ENCODE results near the gene IBA57.

DNA sequence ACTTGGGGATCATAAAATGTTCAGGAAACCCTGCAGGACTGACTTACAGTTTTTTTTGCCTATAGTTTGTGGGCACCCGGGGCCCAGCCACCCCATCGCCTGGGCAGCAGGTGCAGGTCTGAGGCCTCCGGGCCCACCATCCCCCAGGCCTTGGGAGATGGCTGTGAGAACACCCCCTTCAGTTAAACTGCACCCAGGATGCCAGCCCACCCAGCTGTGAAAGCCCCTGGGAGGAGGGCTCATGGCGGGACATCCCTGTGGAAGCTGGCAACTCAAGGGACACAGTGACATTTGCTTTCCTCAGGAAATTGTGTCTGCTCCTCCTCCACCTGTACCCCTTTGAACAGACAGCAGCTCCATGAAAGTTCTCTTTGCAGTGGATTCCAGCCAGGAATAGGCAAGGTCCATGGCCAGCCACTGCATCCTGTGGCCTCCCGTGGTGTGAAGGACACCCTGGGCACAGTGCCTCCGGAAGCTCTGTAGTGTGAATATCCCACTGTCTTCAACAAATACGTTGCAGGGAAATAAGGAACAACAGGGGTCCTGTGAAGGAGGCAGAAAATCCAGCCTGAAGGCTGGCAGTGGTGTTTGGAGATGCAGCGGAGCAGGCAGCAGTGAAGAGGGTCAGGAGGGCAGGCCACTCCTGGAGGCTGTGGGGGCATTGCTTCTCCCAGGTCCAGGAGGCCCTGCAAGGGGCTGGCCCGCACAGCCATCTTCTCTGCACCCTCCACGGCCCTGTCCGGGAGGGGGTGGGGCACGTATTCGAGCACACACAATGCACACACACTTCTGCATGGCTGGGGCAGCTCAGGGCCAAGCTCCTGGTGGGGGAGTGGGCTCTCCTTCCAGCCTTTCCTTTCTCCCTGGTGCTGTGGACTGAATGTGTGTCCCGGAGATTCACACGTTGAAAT, 40.2 kb downstream of the IBA57 start:
- TF ChIP-seq, protein P1, sequence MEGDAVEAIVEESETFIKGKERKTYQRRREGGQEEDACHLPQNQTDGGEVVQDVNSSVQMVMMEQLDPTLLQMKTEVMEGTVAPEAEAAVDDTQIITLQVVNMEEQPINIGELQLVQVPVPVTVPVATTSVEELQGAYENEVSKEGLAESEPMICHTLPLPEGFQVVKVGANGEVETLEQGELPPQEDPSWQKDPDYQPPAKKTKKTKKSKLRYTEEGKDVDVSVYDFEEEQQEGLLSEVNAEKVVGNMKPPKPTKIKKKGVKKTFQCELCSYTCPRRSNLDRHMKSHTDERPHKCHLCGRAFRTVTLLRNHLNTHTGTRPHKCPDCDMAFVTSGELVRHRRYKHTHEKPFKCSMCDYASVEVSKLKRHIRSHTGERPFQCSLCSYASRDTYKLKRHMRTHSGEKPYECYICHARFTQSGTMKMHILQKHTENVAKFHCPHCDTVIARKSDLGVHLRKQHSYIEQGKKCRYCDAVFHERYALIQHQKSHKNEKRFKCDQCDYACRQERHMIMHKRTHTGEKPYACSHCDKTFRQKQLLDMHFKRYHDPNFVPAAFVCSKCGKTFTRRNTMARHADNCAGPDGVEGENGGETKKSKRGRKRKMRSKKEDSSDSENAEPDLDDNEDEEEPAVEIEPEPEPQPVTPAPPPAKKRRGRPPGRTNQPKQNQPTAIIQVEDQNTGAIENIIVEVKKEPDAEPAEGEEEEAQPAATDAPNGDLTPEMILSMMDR (IDR thresholded peaks at IDR 0.05), result no peak
- TF ChIP-seq ZFX (IDR thresholded peaks at IDR 0.05; ENCODE audit: borderline replicate concordance), result no peak

All from 22Rv1 (cell line).